Measurements from ENCODE around the gene TBX1. TPM values are rescaled to one million over a fixed set of nuclear protein-coding genes. Genes with fewer than 3 reads are reported as not detected.

The TBX1 gene
- total and polyA plus RNA-seq, 10 of the 15 experiments (the other 5 are each of a cell fraction or from before 2014, with no cell fraction given), result not detected

DNA sequence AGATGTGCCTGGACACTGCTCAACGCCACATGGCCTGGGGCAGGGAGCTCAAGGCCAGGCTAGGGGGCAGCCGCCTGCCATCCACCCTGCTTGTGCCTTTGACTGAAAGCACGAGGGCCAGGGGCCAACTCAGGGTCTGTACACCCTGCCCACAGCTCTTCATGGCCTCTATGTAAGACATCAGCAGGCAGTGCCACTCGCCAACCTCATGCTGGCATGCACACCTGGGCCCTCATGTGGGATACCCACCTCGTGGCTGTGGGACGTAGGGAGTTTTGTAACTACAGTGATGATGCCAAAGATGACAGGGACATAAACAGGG, 25.6 kb downstream of the TBX1 start:
- DNase-seq (ENCODE audit: low read depth, low spot score) (no peak), FAIRE-seq (no peak), ATAC-seq (no peak)
- BruUV-seq (replicated peaks), result no TSS peak
- H3K79me2 ChIP-seq (ENCODE audit: control insufficient read depth, insufficient read depth, low read length), result no peaks in the 10 kb centered on the region
- H3K9ac ChIP-seq (ENCODE audit: control insufficient read depth, insufficient read depth, low read length), result no peak overlapping the region
- ChIA-PET CTCF (no interaction called here), RAD21 (ENCODE audit: unreplicated experiment) (no interaction called here), POLR2A (no interaction called here), SMC1A (ENCODE audit: uncharacterized antibody, unreplicated experiment) (no interaction called here)
- H3K9me3 ChIP-seq (replicated peaks; ENCODE audit: control insufficient read depth, insufficient read depth, low read length), result no peaks in the 10 kb centered on the region
- in situ Hi-C loops (cut with MboI), result no loop called here
- H2AFZ ChIP-seq (ENCODE audit: control insufficient read depth, low read depth, low read length), result no peak overlapping the region
- H4K20me1 ChIP-seq (ENCODE audit: control insufficient read depth, insufficient read depth), result no peaks in the 10 kb centered on the region
- no peak overlapping the region for H3K27ac ChIP-seq (ENCODE audit: control insufficient read depth, insufficient read depth)
- no peak for TF ChIP-seq SIN3A (IDR thresholded peaks at IDR 0.05; ENCODE audit: low read depth, low read length)
- TF ChIP-seq SMC3 (IDR thresholded peaks at IDR 0.05; ENCODE audit: borderline replicate concordance, low read length), result no peak
- no peak for TF ChIP-seq IKZF2 (IDR thresholded peaks at IDR 0.05)
- no peak for TF ChIP-seq JUNB (IDR thresholded peaks at IDR 0.05)
- no peak for TF ChIP-seq SPI1 (IDR thresholded peaks at IDR 0.05; ENCODE audit: borderline replicate concordance, insufficient read depth, low read depth, low read length)
- no peak for TF ChIP-seq BHLHE40 (IDR thresholded peaks at IDR 0.05; ENCODE audit: borderline replicate concordance in 1 of 2, low read depth in 2 of 2, low read length in 1 of 2)
- no peak for TF ChIP-seq SP1 (IDR thresholded peaks at IDR 0.05; ENCODE audit: low read depth, low read length)
- TF ChIP-seq SUPT20H (IDR thresholded peaks at IDR 0.05; ENCODE audit: borderline replicate concordance, control insufficient read depth, low read depth, low read length), result no peak
- TF ChIP-seq, protein P1, sequence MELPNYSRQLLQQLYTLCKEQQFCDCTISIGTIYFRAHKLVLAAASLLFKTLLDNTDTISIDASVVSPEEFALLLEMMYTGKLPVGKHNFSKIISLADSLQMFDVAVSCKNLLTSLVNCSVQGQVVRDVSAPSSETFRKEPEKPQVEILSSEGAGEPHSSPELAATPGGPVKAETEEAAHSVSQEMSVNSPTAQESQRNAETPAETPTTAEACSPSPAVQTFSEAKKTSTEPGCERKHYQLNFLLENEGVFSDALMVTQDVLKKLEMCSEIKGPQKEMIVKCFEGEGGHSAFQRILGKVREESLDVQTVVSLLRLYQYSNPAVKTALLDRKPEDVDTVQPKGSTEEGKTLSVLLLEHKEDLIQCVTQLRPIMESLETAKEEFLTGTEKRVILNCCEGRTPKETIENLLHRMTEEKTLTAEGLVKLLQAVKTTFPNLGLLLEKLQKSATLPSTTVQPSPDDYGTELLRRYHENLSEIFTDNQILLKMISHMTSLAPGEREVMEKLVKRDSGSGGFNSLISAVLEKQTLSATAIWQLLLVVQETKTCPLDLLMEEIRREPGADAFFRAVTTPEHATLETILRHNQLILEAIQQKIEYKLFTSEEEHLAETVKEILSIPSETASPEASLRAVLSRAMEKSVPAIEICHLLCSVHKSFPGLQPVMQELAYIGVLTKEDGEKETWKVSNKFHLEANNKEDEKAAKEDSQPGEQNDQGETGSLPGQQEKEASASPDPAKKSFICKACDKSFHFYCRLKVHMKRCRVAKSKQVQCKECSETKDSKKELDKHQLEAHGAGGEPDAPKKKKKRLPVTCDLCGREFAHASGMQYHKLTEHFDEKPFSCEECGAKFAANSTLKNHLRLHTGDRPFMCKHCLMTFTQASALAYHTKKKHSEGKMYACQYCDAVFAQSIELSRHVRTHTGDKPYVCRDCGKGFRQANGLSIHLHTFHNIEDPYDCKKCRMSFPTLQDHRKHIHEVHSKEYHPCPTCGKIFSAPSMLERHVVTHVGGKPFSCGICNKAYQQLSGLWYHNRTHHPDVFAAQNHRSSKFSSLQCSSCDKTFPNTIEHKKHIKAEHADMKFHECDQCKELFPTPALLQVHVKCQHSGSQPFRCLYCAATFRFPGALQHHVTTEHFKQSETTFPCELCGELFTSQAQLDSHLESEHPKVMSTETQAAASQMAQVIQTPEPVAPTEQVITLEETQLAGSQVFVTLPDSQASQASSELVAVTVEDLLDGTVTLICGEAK (IDR thresholded peaks at IDR 0.05; ENCODE audit: borderline replicate concordance), result no peak
- no peak for TF ChIP-seq KDM1A (IDR thresholded peaks at IDR 0.05; ENCODE audit: borderline replicate concordance)
- TF ChIP-seq TARDBP (IDR thresholded peaks at IDR 0.05; ENCODE audit: borderline replicate concordance), result no peak
- no peak for TF ChIP-seq RCOR1 (conservative IDR thresholded peaks at IDR 0.05; ENCODE audit: low read depth, low read length)
- H3K4me3 ChIP-seq, result no peak overlapping the region
- no peak overlapping the region for H3K4me2 ChIP-seq (ENCODE audit: control insufficient read depth, insufficient read depth)
- intact Hi-C loops (cut with micrococcal nuclease; ENCODE audit: unreplicated experiment), result no loop called here
- no peaks in the 10 kb centered on the region for H3K36me3 ChIP-seq (ENCODE audit: control insufficient read depth in 2 of 2, insufficient read depth in 2 of 2, low read length in 1 of 2)
- peaks cover 0 to 2% of the 10 kb centered on the region in 2 experiments; a peak in 1 of 4 replicates for H3K27me3 ChIP-seq (replicated peaks in 1 of 2; ENCODE audit: control insufficient read depth in 2 of 2, insufficient read depth in 2 of 2, low read length in 1 of 2)
- H3K4me1 ChIP-seq (ENCODE audit: control insufficient read depth, insufficient read depth, low read length), result no peaks in the 10 kb centered on the region
- WGBS (ENCODE audit: insufficient coverage, insufficient replicate concordance, low lambda C conversion rate, missing lambda C conversion rate), result 56% methylated on average over 6 of the region's 6 CpGs
